COLO668 (cell line): ENCODE results near the gene NAGS.
"Not testable (repeated sequence)": the region's sequence is repeated elsewhere in the genome, so short reads cannot be mapped to it uniquely, and the experiment has no call there.

Experiments
- DNase-seq: peaks from one replicate; lab custom pipeline; 2025; ENCODE audit not compliant: unreplicated experiment; lab: John Stamatoyannopoulos, UW

Gene NAGS

DNA sequence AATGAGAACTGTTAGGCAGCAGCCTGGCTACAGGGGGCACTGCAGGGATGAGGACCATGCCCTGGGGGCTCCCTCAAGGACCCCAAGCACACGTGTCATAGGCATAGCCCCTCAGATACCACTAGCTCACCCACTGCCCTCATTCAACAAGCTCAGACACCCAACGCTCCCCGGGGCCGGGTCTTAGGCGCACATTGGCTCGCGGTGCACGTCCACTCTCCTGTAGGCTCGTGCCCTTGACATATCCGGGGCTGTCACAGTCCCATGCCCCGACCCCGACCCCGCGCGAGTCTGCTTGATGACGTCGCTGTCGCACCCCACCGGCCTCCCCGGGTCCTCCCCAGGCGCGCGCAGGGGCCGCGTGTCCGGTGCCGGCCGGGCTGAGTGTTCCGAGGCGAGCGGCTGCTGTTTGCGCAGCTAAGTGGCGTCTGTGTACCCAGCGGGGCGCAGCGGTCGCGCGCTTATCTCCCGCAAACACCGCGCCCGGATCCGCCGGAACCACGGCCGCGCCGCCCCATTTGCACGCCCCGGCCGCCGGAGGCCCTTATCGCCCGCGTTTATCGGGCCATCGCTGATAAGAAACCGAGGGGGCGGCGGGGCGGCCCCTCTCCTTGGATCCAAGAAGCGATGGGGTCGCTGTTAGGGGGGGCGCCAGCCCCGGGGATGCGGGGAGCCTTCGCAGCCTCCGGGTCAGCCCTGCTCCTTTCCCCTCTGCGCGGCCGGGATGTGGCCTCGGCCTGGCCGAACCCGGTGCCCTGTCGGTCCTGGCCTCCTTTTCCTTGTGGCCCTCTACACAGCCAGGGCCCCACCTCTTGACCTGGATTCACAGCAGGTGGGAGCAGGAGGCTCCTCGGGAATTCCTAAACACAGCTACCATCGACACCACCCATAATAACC, 20.7 kb upstream of the NAGS start:
- peak; percentile 24 for DNase-seq

DNA sequence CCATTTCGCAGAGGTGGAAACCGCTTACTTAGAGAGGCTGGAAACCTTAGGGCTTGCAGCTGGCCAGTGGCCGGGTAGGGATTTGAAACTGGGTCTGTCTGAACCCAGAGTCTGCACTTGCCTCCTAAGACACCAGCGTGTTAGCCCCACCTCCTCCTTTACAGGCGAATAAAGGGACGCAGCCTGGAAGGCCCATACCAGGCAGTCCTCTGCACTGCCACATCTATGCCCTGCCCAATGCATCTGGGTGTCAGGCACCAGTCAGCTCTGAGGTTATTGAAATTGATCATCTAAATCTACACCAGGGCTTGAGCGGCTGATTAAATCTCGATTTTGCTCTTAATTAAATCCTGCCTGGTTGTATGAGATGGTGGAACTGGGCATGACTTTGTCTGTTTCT, 19.9 kb upstream of the NAGS start:
- no peak for DNase-seq

DNA sequence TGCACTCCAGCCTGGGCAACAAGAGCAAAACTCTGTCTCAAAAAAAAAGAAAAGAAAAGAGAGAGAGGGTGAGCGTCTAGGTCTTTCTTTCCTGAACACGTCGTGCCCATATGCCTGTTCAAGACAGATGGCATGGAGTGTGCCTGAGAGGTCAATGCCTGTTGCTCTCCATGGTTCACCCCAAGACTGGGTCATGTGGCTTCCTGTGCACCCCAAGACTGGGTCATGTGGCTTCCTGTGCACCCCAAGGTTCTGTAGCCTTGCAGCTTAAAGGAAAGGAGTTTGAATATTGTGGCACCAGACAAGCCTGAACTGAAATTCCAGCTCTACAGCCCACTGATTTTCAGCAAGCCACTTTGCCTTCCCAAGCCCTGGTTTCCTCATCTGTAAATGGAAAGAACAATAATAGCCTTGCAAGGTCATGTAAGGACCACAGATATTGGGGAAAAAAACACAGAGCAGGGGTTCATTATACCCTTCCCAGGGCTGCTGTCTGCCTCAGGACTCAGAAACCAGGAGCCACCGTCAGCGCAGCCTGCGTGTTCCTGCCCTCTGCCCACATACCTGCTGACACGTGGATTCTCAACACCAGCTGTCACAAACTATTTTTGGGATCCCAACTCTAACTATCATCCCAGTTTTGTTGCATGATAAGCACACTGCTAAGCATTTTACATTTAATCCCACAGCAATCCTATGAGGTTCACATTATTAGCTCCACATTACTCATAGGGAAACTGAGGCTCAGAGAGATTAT, 18.0 kb upstream of the NAGS start:
- no peak for DNase-seq

DNA sequence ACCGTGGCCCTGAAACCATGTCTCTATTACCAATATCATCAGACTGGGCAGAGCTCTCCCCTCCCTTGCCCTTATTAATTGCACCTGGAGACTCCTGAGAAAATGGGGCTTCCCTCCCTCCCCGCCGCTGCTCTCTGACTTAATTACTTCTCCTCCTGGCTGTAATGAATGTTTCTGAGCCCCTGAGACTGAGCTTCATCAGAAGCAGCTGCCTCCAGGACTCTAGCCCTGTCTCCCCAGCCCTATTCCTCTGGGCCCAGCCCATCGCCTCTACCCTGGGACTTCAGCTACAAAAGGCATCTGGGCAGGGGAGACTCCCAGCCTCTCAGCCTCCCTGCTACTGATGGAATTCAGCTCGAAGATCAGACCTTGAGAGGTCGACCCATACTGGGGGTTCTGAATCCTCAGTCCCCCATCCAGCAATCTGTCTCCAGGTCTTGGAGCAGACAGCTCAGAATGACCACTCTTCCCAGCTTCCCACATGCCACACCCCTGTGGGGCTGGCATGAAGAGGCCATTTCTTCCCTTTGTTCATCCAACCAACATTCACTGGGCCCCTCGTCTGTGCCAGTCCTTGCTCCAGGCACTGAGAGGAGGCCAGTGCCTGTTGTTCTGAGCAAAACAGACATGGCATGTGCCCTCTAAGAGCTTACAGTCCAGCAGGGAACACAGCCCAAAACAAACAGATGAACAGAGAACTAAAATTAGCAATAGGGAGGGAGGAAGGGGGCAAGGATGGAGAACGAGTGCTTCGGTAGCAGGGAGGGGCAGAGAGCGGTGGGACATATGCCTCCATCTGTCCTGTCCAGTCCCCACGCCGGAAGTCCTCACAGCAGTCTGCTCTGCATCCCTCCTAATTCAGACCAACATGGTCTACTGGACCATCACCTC, 17.0 kb upstream of the NAGS start:
- no peak for DNase-seq

DNA sequence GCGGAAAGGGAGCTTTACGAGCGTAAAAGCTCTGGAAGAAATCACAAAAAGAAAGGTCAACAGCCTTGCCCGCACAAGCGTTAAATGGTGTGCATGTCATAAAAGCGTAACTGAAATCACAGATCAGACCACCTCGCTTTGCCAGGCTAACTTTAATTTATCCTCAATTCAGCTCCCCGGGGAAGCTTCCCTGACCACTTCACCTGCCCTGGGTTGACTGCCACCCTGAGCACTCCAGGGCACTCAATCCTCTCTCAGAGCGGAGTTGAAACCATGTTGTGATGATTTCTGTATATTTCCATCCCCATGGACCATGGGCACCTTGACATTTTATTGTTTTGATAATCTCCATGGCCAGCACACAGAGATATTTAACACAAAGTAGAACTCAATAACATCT, 16.1 kb upstream of the NAGS start:
- DNase-seq: no peak

DNA sequence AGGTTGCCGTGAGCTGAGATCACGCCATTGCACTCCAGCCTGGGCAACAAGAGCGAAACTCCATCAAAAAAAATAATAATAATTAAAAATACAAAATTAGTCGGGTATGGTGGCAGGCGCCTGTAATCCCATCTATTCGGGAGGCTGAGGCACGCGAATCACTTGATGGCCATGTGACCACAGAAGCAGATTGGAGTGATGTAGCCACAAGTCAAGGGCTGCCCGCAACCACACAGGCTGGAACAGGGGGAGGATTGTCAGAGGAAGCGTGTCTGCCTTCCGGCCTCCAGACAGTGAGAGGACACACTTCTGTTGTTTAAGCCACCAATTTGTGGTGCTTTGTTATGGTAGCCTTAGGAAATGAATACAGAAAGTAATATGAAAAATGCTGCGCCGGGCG, 11.8 kb upstream of the NAGS start:
- DNase-seq: no peak

DNA sequence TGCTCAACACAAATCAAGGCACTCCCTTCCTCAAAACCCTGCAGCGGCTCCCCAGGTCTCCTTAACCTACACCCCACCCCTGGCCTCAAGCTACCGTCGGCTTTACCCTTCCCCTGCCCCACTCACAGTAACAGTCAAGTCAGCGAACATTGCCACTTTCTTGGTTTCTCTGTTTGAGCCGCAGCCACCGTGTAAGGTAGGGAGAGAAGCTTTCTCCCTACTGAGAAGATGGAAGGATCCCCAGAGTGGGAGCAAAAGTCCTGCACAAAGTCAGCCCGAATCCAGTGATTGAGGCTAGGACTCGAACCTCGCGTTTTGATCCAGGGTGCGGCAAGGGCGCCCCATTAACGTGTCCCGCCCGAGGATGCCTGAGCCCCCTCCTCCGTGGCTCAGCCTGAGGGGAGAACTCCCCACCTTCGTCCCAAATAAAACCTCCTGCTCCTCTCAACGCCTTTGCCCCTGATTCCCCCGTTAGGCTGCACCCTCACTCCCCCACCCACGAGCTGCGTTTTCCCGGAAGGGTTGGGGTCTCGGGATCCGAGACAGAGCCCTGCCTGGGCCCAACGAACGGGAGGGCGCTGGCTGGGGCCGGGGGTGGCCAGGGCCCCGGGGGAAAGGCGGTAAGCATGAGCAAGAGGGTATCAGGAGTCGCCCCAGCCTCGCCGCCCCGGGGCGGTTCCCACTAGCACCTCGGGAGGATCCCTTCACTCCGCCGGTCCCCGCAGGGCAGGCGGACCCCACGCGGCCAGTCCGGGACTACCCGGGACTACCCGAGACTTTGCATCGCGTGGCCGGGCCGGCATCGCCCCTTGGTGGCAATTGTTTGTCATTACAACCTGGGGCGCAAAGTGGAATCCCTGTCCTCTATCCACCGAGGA, 9.9 kb upstream of the NAGS start:
- peak; percentile 24 for DNase-seq

DNA sequence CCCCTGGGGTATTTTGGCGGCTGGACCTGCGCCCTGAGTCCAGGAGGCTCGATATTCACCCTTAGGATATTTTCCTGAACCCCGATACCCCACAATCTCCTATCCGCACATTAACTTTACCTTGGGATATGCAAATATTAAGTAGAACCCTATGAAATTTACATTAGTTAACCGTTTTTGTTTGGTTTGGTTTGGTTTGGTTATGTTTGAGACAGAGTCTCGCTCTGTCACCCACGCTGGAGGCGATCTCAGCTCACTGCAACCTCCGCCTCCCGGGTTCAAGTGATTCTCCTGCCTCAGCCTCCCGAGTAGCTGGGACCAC, 9.3 kb upstream of the NAGS start:
- no peak for DNase-seq

DNA sequence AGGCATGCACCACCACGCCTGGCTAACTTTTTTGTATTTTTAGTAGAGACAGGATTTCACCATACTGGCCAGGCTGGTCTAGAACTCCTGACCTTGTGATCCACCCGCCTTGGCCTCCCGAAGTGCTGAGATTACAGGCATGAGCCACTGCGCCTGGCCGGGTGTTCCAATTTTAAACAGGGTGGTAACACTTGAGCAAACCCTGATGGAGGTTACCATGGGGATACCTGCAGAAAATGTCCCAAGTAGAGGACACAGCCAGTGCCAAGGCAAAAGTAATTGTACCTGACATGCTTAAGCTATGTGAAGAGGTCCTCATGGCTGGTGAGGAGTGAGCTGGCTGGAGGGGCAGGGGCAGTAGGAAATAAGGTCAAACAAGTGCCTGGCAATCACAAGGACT, 7.2 kb upstream of the NAGS start:
- DNase-seq: not testable (repeated sequence)

DNA sequence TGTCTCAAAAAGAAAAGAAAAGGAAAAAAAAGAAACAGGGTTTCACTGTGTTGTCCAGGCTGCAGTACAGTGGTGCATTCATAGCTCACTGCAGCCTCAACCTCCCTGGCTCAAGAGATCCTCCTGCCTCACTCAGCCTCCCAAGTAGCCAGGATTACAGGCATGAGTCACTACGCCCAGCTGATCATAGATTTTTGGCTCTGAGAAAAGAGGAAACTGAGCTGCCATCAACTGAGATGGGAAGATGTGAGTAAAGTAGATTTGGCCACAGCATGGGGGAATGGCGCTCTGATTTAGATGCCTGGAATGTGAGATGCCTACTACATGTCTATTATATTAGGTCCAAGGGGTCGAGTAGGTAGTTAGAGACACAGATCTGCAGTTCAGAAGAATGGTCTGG, 5.9 kb upstream of the NAGS start:
- no peak for DNase-seq

DNA sequence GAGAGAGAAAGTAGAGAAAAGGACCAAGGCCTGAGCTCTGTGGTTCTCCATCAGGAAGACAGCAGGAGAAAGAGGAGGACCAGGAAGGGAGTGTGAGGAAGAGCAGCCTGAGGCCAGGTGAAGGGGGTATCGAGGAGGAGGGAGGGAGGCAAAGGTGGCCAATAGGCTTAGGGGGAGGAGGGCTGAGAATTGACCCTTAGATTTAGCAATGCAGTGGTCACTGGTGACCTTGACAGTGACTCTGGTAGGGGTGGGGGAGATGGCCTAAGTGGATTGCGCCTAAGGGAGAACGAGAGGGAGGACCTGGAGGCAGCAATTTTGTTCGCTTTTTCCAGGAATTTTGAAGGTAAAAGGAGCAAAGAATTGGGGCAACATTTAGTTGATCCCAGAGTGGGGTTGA, 5.4 kb upstream of the NAGS start:
- no peak for DNase-seq

DNA sequence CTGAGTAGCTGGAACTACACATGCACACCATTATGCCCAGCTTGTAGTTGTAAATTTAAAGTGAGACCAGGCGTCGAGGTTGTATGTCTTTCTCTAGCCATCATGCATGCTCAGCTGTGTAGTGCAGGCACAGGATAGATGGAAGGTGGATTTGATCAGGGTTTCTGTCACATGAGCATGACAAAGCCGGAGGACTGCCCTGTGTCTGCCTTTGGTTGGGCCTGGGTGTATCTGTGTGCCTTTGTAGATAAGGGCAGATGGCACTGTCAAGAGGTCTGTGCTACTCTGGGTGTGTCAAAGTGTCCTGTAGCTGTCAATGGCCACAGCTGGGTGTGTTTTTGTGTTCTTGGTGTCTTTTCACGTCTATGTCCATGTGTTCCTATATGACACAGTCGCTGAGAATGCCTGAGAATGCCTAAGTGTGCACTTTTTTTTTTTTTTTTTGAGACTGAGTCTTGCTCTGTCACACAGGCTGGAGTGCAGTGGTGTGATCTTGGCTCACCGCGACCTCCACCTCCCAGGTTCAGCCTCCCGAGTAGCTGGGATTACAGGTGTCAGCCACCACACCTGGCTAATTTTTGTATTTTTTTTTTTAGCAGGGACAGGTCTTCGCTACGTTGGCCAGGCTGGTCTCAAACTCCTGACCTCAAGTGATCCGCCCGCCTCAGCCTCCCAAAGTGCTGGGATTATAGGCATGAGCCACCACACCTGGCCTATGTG, 4.1 kb upstream of the NAGS start:
- no peak for DNase-seq

DNA sequence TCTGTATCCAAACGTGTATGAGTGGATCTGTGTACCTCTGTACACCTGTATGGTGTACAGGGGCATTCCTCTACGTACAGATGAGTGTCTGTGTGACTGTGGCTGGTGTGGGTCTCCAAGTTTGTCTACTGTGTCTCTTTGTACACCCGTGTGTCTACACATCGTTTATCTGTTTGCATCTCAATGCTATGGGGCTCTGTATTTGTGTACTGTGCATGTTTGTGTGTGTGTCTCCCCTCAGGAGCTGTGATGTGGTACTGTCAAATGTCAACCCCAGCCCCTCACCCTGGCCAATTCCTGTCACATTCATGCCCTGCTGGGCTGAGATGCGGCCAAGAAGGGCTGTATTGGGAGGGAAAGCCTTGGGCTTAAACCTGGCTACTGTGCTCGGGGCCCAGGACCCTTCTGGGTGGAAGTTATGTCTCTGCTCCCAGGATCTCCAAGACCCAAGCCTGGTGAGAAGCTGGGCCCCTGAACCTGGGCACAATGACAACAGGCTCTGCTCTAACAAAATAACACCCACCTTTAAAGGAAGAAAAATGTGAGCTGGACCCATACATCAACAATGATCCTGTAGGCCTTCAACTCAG, 3.5 kb upstream of the NAGS start:
- no peak for DNase-seq

DNA sequence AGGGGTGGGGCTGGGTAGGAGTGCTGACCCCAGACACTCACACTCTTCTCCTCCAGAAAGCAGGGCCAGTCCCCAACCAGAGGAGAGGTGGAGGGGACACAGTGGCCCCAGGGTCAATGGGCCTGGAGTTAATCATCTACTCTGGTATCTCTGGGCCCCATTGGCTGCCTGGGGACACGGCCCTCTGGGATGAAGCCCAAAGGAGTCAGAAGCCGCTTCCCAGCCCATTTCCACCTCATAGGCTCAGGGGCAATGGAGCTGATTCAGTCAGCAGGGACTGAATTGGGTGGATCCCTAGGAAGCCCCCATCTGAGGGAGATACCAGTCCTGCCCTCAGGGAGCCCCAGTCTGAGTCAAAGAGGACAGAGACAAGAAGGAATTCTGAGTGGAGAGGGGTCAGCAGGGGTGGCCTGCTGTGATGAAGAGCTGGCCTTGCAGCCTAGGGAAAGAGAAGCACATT, 2.9 kb upstream of the NAGS start:
- DNase-seq: no peak

DNA sequence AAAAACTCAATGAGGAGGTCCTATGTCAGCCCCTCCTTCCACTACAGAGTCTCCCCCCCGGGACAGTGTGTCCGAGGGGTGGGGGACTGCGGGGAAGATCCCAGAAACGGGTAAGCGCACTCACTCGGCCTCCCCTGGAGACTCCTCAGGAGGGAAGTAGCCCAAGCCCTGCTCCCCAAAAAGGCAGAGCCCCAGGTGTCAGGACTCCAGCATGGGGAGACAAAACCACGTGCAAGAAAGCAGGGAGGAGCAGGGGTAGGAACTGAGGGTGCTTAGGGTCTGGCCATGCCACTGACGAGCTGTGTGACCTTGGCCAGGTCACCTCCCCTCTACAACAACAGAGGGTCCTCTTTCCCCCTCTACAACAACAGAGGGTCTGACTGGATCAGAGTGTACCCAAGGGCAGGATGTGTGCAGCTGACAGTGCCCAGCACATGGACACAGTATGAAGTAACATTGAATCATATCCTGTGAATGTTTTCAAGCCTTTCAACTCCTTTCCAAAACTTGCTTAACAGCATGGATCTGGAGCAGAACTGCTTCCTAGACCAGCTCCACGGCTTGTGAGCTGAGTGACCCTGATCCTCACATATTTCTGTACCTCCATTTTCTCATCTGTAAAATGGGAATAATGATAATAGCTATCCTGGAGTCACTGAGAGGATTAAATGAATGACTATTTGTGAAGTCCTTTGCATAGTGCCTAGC, 2.1 kb upstream of the NAGS start:
- no peak for DNase-seq

DNA sequence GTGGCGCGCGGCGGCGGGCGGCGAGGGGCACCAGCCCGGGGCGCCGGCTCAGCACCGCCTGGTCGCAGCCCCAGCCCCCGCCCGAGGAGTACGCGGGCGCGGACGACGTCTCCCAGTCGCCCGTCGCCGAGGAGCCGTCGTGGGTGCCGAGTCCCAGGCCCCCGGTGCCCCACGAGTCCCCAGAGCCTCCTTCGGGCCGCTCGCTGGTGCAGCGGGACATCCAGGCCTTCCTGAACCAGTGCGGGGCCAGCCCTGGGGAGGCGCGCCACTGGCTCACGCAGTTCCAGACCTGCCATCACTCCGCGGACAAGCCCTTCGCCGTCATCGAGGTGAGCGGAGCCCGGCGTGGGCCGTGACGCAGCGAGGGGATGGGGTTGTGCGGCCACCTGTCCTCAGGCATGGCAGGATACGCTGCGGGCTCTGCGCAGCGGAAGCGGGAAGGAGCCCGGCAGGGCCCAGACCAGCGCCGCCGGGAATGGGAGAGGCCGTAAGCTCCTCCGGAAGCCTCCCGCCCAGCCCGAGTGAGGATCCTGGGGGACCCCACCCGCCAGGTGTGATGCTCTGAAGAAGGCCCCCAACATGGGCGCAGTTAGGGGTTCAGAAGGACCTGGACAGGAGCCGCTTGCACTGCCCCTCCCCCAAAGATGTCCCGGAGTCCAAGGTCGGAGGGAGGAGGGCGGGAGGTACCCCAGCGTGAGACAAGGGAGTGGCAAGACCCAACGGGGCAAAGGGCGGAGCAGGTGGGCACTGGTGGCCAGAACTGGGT, 522 bp downstream of the NAGS start:
- peak; percentile 53 for DNase-seq

DNA sequence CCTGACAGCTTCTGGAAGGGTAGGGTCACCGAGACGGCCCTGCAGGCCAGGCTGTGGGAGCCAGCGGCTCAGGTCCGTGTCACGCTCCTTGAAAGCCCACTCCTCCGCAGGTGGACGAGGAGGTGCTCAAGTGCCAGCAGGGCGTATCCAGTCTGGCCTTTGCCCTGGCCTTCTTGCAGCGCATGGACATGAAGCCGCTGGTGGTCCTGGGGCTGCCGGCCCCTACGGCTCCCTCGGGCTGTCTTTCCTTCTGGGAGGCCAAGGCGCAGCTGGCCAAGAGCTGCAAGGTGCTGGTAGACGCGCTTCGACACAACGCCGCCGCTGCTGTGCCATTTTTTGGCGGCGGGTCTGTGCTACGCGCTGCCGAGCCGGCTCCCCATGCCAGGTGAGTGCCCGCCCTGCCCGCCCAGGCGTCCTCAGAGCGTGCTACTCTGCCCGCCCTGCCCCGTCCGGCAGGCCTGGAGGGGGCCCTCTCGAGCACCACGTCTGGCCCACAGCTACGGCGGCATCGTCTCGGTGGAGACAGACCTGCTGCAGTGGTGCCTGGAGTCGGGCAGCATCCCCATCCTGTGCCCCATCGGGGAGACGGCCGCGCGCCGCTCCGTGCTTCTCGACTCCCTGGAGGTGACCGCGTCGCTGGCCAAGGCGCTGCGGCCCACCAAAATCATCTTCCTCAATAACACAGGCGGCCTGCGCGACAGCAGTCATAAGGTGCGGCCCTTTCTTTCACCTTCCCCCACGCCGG, 1.3 kb downstream of the NAGS start:
- DNase-seq: peak; percentile 66

DNA sequence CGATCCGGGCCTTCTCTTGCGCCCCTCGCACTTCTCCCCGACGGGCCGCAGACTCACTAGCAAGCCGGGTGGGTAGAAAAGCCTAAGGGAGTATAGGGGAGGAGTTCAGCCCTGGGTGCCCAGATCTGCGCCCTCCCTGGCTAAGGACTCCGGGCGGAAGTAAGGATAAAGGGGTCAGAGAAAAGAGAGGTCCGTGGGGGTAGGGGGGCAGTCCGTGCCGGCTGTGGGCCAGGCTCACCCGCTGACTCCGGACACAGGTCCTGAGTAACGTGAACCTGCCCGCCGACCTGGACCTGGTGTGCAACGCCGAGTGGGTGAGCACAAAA, 1.8 kb downstream of the NAGS start:
- DNase-seq: no peak
